ENCODE data around the gene EEPD1. TPM values are rescaled to one million over a fixed set of nuclear protein-coding genes. Genes with fewer than 3 reads are reported as not detected.

EEPD1 gene
- total RNA-seq, 1 donor from 2014 or later: 10.8 TPM

- no peak for DNase-seq (ENCODE audit: low read depth)
- H3K4me3 ChIP-seq (ENCODE audit: low read depth, low read length): no peak overlapping the region
- TF ChIP-seq CTCF (conservative IDR thresholded peaks at IDR 0.05; ENCODE audit: low read depth, low read length): no peak
Measured at GRCh38 chr7:36149694-36150452, 3.2 kb upstream of the EEPD1 start.

GRCh38 chr7:36151921-36152755 lies 916 bp upstream of the EEPD1 start:
- TF ChIP-seq CTCF (conservative IDR thresholded peaks at IDR 0.05; ENCODE audit: low read depth, low read length): no peak
- no peak for DNase-seq (ENCODE audit: low read depth)

GRCh38 chr7:36153571-36154097 lies 580 bp downstream of the EEPD1 start:
- DNase-seq (ENCODE audit: low read depth): no peak
- no peak for TF ChIP-seq CTCF (conservative IDR thresholded peaks at IDR 0.05; ENCODE audit: low read depth, low read length)
- peak overlapping the region; percentile 80 for H3K4me3 ChIP-seq (ENCODE audit: low read depth, low read length)

More at GRCh38 chr7:36151921-36152755, 916 bp upstream of the EEPD1 start:
- H3K4me3 ChIP-seq (ENCODE audit: low read depth, low read length): peak overlapping the region; percentile 80

- peak overlapping the region; percentile 80 for H3K4me3 ChIP-seq (ENCODE audit: low read depth, low read length)
- no peak for DNase-seq (ENCODE audit: low read depth)
- TF ChIP-seq CTCF (conservative IDR thresholded peaks at IDR 0.05; ENCODE audit: low read depth, low read length): no peak
Measured at GRCh38 chr7:36154255-36155212, 1.5 kb downstream of the EEPD1 start.

- TF ChIP-seq CTCF (conservative IDR thresholded peaks at IDR 0.05; ENCODE audit: low read depth, low read length): no peak
- peak overlapping the region; percentile 31 for H3K4me3 ChIP-seq (ENCODE audit: low read depth, low read length)
- DNase-seq (ENCODE audit: low read depth): no peak
Measured at GRCh38 chr7:36155811-36156361, 2.8 kb downstream of the EEPD1 start.

Data from epithelial cell of proximal tubule (primary cell).